Mesenchymal stem cell (in vitro differentiated cells and primary cell): ENCODE data around the gene RGS19.

Experiments used
- DNase-seq: peaks from one replicate; pipeline ENCODE4 v3.0.0-alpha.2; 2013
- H2AFZ ChIP-seq: one replicate; pipeline ENCODE4 v1.6.1; 2013; ENCODE audit warnings: low read depth, mild to moderate bottlenecking, control low read depth, inconsistent platforms, low read length, moderate library complexity
- H2AK5ac ChIP-seq: 2 replicates; pipeline ENCODE4 v1.6.1; 2013; ENCODE audit warnings: low read length, moderate library complexity, mild to moderate bottlenecking, inconsistent platforms; ENCODE audit not compliant: severe bottlenecking
- H2BK120ac ChIP-seq: one replicate; pipeline ENCODE4 v1.6.1; 2013; ENCODE audit warnings: low read depth, mild to moderate bottlenecking, inconsistent platforms, low read length, moderate library complexity
- H2BK12ac ChIP-seq, 2 experiments: one replicate each; pipeline ENCODE4 v1.6.1; 2013; ENCODE audit warnings: inconsistent platforms in 2 of 2, low read length in 2 of 2, mild to moderate bottlenecking in 2 of 2, moderate library complexity in 2 of 2, control low read depth in 1 of 2
- H2BK15ac ChIP-seq: one replicate; pipeline ENCODE4 v1.6.1; 2013; ENCODE audit warnings: mild to moderate bottlenecking, low read depth, inconsistent platforms; ENCODE audit not compliant: poor library complexity, severe bottlenecking
- H2BK5ac ChIP-seq: 2 replicates; pipeline ENCODE4 v1.6.1; 2013; ENCODE audit warnings: low read depth, mild to moderate bottlenecking, low read length, control low read depth, inconsistent platforms; ENCODE audit not compliant: poor library complexity, severe bottlenecking
- H3K14ac ChIP-seq, 2 experiments: one replicate each; pipeline ENCODE4 v1.6.1; 2013; ENCODE audit warnings: inconsistent platforms in 2 of 2, low read length in 2 of 2, control low read depth in 1 of 2, mild to moderate bottlenecking in 1 of 2, moderate library complexity in 1 of 2
- H3K18ac ChIP-seq, 2 experiments: one replicate each; pipeline ENCODE4 v1.6.1; 2013; ENCODE audit warnings: inconsistent platforms in 2 of 2, low read length in 2 of 2, control low read depth in 1 of 2, low read depth in 1 of 2, mild to moderate bottlenecking in 1 of 2
- H3K23ac ChIP-seq, 2 experiments: one replicate each; pipeline ENCODE4 v1.6.1; 2013; ENCODE audit warnings: inconsistent platforms in 2 of 2, low read length in 2 of 2, mild to moderate bottlenecking in 2 of 2, moderate library complexity in 2 of 2, control low read depth in 1 of 2
- H3K27ac ChIP-seq: 2 replicates; pipeline ENCODE4 v1.5.1; 2013; ENCODE audit warnings: mild to moderate bottlenecking, moderate library complexity, low read length, control low read depth, inconsistent platforms; ENCODE audit not compliant: poor library complexity, severe bottlenecking
- H3K27me3 ChIP-seq, 2 experiments: 2 replicates each; pipeline versions ENCODE4 v1.6.1 to v1.7.0; 2013; ENCODE audit warnings: low read length in 2 of 2, mild to moderate bottlenecking in 2 of 2, moderate library complexity in 2 of 2, control low read depth in 1 of 2, inconsistent platforms in 1 of 2; ENCODE audit not compliant: control insufficient read depth in 1 of 2, insufficient read depth in 1 of 2
- H3K36me3 ChIP-seq, 2 experiments: 2 replicates each; pipeline versions ENCODE4 v1.6.1 to v1.7.0; 2013; ENCODE audit warnings: low read length in 2 of 2, control low read depth in 1 of 2, inconsistent platforms in 1 of 2, low read depth in 1 of 2, mild to moderate bottlenecking in 1 of 2; ENCODE audit not compliant: insufficient read depth in 2 of 2, control insufficient read depth in 1 of 2
- H3K4ac ChIP-seq, 2 experiments: one replicate each; pipeline ENCODE4 v1.6.1; 2013; ENCODE audit warnings: inconsistent platforms in 2 of 2, low read length in 2 of 2, mild to moderate bottlenecking in 2 of 2, moderate library complexity in 2 of 2, control low read depth in 1 of 2, low read depth in 1 of 2
- H3K4me1 ChIP-seq: 2 replicates; pipeline ENCODE4 v1.6.1; 2013; ENCODE audit warnings: low read depth, low read length, control low read depth; ENCODE audit not compliant: control insufficient read depth, insufficient read depth
- H3K4me2 ChIP-seq: 2 replicates; pipeline ENCODE4 v1.6.1; 2013; ENCODE audit warnings: low read length, mild to moderate bottlenecking, inconsistent platforms; ENCODE audit not compliant: poor library complexity, severe bottlenecking
- H3K4me3 ChIP-seq, 2 experiments: 2 replicates each; pipeline versions ENCODE4 v1.5.1 to v1.7.0; 2013; ENCODE audit warnings: low read length in 2 of 2, mild to moderate bottlenecking in 2 of 2, control low read depth in 1 of 2, low read depth in 1 of 2; ENCODE audit not compliant: insufficient read depth in 1 of 2
- H3K79me1 ChIP-seq: replicated peaks from 2 replicates; pipeline ENCODE4 v1.6.1; 2013; ENCODE audit warnings: mild to moderate bottlenecking, control low read depth, low read length, inconsistent platforms; ENCODE audit not compliant: poor library complexity, severe bottlenecking
- H3K9ac ChIP-seq: 2 replicates; pipeline ENCODE4 v1.7.0; 2013; ENCODE audit warnings: mild to moderate bottlenecking, low read length, moderate library complexity
- H3K9me3 ChIP-seq: 2 replicates; pipeline ENCODE4 v1.7.0; 2013; ENCODE audit warnings: mild to moderate bottlenecking, low read length; ENCODE audit not compliant: control insufficient read depth
- H4K8ac ChIP-seq: one replicate; pipeline ENCODE4 v1.6.1; 2013; ENCODE audit warnings: inconsistent platforms, mild to moderate bottlenecking, low read length, moderate library complexity
- H4K91ac ChIP-seq: one replicate; pipeline ENCODE4 v1.6.1; 2013; ENCODE audit warnings: mild to moderate bottlenecking, low read length, inconsistent platforms
- WGBS: methylation state at CpG from one replicate; pipeline ENCODE4 v1.1.7; 2013; ENCODE audit warnings: mixed read lengths; 5-methylcytosine and 5-hydroxymethylcytosine counted together

RGS19 gene

DNA sequence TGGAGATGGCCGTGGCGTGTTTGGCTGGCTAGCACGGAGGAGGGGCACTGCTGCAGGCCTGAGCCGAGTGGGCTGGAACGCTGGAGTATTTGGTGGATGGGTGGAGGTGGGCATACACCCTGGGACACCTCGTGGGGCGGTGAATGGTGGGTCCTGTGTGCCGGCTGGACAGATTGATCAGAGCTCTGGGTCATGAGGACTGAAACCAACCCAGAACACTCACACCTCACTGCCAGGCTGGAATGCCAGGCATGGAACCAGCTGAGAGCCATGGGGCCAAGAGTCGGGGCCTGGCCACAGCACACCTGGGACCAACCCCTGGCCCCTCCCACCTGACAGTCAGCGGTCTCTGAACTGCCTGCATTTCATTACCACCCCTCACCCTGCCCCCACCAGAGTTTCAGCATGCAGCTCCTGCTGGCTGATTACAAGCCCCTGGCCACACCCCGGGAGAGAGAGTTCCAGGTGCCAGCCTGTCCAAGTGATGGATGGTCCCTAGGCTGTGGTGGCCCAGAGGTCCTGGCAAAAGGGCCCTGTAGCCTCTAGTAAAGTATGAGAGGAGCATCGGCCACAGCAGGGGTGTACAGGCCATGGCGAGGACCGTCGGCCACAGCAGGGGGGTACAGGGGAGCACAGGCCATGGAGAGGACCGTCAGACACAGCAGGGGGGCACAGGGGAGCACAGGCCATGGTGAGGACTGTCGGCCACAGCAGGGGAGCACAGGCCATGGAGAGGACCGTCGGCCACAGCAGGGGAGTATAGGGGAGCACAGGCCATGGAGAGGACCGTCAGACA is 24.8 kb upstream of the RGS19 start:
- H3K14ac ChIP-seq = no peak overlapping the region
- H2BK12ac ChIP-seq = no peak overlapping the region
- no peaks in the 10 kb centered on the region for H3K9me3 ChIP-seq
- H3K27ac ChIP-seq = no peak overlapping the region
- H2AFZ ChIP-seq = no peak overlapping the region
- H3K27me3 ChIP-seq = peaks cover 70 to 75% of the 10 kb centered on the region in 2 experiments
- H3K4me1 ChIP-seq = peaks cover 21% of the 10 kb centered on the region
- no peak overlapping the region for H3K4ac ChIP-seq
- H3K36me3 ChIP-seq = peaks cover 0 to under 1% of the 10 kb centered on the region in 2 experiments
- no peak overlapping the region for H3K4me3 ChIP-seq
- no peak for DNase-seq
- no peak overlapping the region for H4K91ac ChIP-seq
- 81% methylated on average over 20 of the region's 20 CpGs for WGBS
- no peaks in the 10 kb centered on the region for H3K79me1 ChIP-seq
- H2BK120ac ChIP-seq = no peak overlapping the region
- no peak overlapping the region for H3K4me2 ChIP-seq
- no peak overlapping the region for H3K9ac ChIP-seq
- H3K18ac ChIP-seq = no peak overlapping the region
- H2BK5ac ChIP-seq = no peak overlapping the region
- H2BK15ac ChIP-seq = no peak overlapping the region
- H2AK5ac ChIP-seq = no peak overlapping the region
- no peak overlapping the region for H3K23ac ChIP-seq
- no peak overlapping the region for H4K8ac ChIP-seq

DNA sequence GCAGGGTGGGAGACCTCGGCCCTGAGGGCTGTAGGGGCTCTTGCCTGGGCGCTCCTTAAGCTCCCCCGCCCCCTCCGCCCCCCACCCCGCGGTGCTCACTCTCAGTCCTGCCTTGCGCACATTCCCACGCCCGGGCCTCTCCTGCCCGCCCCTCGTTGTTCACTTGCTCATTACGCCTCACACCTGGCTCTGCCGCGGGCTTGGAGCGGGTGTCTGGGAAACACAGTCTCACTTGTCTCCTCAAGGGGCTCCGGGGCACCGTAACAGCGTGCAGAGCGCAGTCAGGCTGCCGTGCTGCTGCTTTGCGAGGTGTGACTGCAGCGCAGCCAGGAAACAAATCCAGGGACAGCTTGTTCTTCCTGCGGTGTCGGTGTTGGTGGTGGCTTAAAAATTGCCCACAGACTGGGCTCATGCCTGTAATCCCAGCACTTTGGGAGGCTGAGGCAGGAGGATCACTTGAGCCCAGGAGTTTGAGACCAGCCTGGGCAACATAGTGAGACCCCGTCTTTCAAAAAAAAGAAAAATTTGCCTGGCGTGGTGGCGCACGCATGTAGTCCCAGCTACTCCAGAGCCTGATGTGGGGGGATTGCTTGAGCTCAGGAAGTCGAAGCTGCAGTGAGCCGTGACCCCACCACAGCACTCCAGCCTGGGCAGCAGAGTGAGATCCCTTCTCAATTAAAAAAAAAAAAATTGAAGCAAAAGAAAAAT is 23.5 kb upstream of the RGS19 start:
- no peak overlapping the region for H2BK15ac ChIP-seq
- no peak overlapping the region for H4K8ac ChIP-seq
- H3K79me1 ChIP-seq = no peaks in the 10 kb centered on the region
- H3K4ac ChIP-seq = no peak overlapping the region
- H2AFZ ChIP-seq = no peak overlapping the region
- H3K9me3 ChIP-seq = no peaks in the 10 kb centered on the region
- 21% methylated on average over 21 of the region's 30 CpGs for WGBS
- peaks cover 65% of the 10 kb centered on the region in 2 experiments for H3K27me3 ChIP-seq
- peaks cover 21% of the 10 kb centered on the region for H3K4me1 ChIP-seq
- no peak overlapping the region for H3K4me3 ChIP-seq
- no peak overlapping the region for H3K9ac ChIP-seq
- no peak overlapping the region for H2BK12ac ChIP-seq
- DNase-seq = no peak
- no peak overlapping the region for H3K23ac ChIP-seq
- H2AK5ac ChIP-seq = no peak overlapping the region
- no peak overlapping the region for H3K18ac ChIP-seq
- H3K36me3 ChIP-seq = peaks cover 0 to 10% of the 10 kb centered on the region in 2 experiments
- no peak overlapping the region for H3K14ac ChIP-seq
- H3K27ac ChIP-seq = no peak overlapping the region
- no peak overlapping the region for H2BK120ac ChIP-seq
- H4K91ac ChIP-seq = no peak overlapping the region
- no peak overlapping the region for H3K4me2 ChIP-seq
- no peak overlapping the region for H2BK5ac ChIP-seq

DNA sequence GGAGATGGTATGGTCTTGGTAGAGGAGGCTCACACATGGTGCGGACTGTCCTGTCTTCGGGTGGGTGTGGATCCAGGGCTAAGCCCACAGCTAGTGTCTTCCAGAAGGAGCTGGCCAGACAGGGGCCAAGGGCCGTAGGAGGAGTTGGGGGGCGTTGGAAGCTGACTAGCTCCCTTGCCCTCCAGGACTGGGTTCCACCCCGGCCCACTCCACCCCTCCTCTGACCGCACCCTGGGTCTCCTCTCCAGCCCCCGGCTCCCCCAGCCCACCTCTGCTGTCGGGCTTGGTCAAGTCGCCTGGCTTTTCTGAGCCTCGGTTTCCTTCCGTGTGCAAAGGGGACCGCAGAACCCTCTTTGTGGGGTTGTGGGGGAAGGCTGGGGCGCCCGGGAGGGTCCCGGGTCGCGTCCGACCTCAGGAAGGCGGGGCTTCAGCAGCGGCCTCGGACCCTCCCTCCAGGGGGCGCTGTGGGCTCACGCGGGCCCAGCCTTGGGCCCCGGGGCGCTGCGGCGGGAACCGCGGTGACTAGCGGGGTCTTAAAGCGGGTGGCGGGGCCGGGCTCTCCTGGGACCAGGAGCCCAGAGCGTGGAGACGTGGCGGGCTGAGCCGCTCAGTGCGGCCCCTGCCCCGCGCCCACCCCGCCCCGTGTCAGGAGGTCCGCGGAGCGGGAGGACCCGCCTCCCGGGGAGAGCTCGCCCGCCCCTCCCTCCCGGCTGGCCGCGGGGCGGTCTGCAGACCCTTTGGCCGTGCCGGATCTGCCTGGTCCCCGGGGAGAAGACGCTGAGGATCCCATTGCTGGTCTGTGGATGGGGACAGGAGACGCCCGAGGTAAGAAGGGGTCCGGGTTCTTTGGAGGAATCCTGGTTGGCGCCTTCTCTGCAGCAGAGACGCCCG is 22.7 kb upstream of the RGS19 start:
- Histone ChIP-seq H3K14ac (no peak overlapping the region), H3K4ac (no peak overlapping the region)
- WGBS = 9% methylated on average over 44 of the region's 64 CpGs

More for the DNA sequence above, 22.7 kb upstream of the RGS19 start:
- Histone ChIP-seq H3K4me2 (peak overlapping the region; percentile 30), H2BK15ac (no peak overlapping the region), H3K27ac (no peak overlapping the region), H3K18ac (no peak overlapping the region), H4K91ac (no peak overlapping the region), H3K4me3 (no peak overlapping the region), H2AK5ac (no peak overlapping the region), H3K23ac (no peak overlapping the region), H3K27me3 (peaks cover 56 to 57% of the 10 kb centered on the region in 2 experiments), H2BK12ac (no peak overlapping the region), H3K9me3 (no peaks in the 10 kb centered on the region), H3K9ac (no peak overlapping the region), H2AFZ (no peak overlapping the region), H4K8ac (no peak overlapping the region), H2BK120ac (no peak overlapping the region), H3K36me3 (peaks cover 0 to 10% of the 10 kb centered on the region in 2 experiments), H3K79me1 (no peaks in the 10 kb centered on the region), H3K4me1 (peaks cover 21% of the 10 kb centered on the region), H2BK5ac (no peak overlapping the region)
- DNase-seq = no peak
